ENCODE data around the gene OGDH.

The OGDH gene

GRCh38 chr7:44757311-44757710 lies 150.9 kb downstream of the OGDH start:
- in situ Hi-C loops (cut with MboI; ENCODE audit: low sequenced_read_pairs) = no loop called here

GRCh38 chr7:44757739-44758138 lies 151.3 kb downstream of the OGDH start:
- in situ Hi-C loops (cut with MboI; ENCODE audit: low sequenced_read_pairs) = no loop called here

Data from hTERT RPE-1 (cell line).